Adrenal gland (tissue), 12 donors: ENCODE data around the gene CALCR. TPM values are rescaled to one million over a fixed set of nuclear protein-coding genes. Genes with fewer than 3 reads are reported as not detected.

Experiments used
- DNase-seq, 7 donors: peaks; one replicate each; pipeline ENCODE4 v3.0.0-alpha.2; 2019 to 2020
- H3K27ac ChIP-seq, 5 donors: fragments of 200-600 bp; sonication (generic) in 4 of 5; 1 replicate in 3 of 5; 2 replicates in 2 of 5; pipeline versions ENCODE4 v1.5.1 to v1.8.0; 2016 to 2020; ENCODE audit warnings: mild to moderate bottlenecking in 1 of 5
- H3K27me3 ChIP-seq: fragments of 200-600 bp; 2 replicates; pipeline ENCODE4 v1.8.0; 2021
- H3K36me3 ChIP-seq, 2 donors: fragments of 200-600 bp; replicated peaks in 1 of 2; 1 replicate in 1 of 2; 2 replicates in 1 of 2; pipeline versions ENCODE4 v1.5.1 to v1.8.0; 2018 to 2022
- H3K4me1 ChIP-seq, 2 donors: fragments of 200-600 bp; replicated peaks in 1 of 2; 1 replicate in 1 of 2; 2 replicates in 1 of 2; pipeline versions ENCODE4 v1.5.1 to v1.8.0; 2018 to 2021
- H3K4me3 ChIP-seq, 4 donors: fragments of 200-600 bp; sonication (generic) in 3 of 4; one replicate each; pipeline ENCODE4 v1.5.1; 2016 to 2018
- H3K9me3 ChIP-seq, 3 donors: fragments of 200-600 bp; sonication (generic) in 1 of 3; replicated peaks in 1 of 3; 1 replicate in 2 of 3; 2 replicates in 1 of 3; pipeline versions ENCODE4 v1.5.1 to v1.8.0; 2016 to 2021
- CTCF ChIP-seq, 6 experiments: fragments of 450-650 bp in 4 of 6; fragments of 200-600 bp in 2 of 6; sonication (generic) in 1 of 6; IDR thresholded peaks; 1 replicate in 5 of 6; 2 replicates in 1 of 6; pipeline versions ENCODE4 v1.5.1 to v1.8.0; 2016 to 2021; ENCODE audit warnings: antibody characterized with exemption in 6 of 6, mild to moderate bottlenecking in 2 of 6, moderate library complexity in 1 of 6
- POLR2A ChIP-seq, 2 donors: fragments of 450-650 bp; IDR thresholded peaks; one replicate each; pipeline ENCODE4 v1.6.1; 2017; ENCODE audit warnings: antibody characterized with exemption in 2 of 2, mild to moderate bottlenecking in 2 of 2, moderate library complexity in 1 of 2
- WGBS, 4 donors: extraction: QIAGEN DNeasy Blood & Tissue Kit in 2 of 4; methylation state at CpG; one replicate each; pipeline versions ENCODE4 v1.1.5 to v1.1.7; 2013 to 2017; 5-methylcytosine and 5-hydroxymethylcytosine counted together
- intact Hi-C, 2 donors: fragments of 100-400 bp; cut with DNase I; formaldehyde crosslinking; loops; one replicate each; pipeline versions ENCODE4 v1.14.1 to v1.15.0; 2022 to 2023
- polyA plus RNA-seq, 3 donors: library from polyadenylated mRNA; stranded (reverse); fragments of 200-250 nt in 2 of 3; fragments of 350-450 nt in 1 of 3; fragmentation: Illumina TruSeq in 1 of 3; extraction: RNeasy Lipid Tissue Mini Kit (QIAGEN cat#74804) in 1 of 3; gene quantifications; one replicate each; pipeline ENCODE4 v1.2.3, GENCODE V29; 2013 to 2014
- total RNA-seq, 9 donors: library from RNA; depleted of rRNA in 4 of 9; stranded (reverse); fragments of >200 nt in 4 of 9; fragments of 120-200 nt in 1 of 9; fragmentation: NEBNext Ultra II Directional in 1 of 9; extraction: Animal tissue kit (Norgen Biotek cat#: 25700) in 1 of 9; gene quantifications; one replicate each; pipeline versions ENCODE4 v1.1.0 to v1.2.4, GENCODE V29; 2013 to 2023
- donor health status: healthy with polysubstance abuse.
- donor health status: Bipolar disorder and iron deficiency.
- donor health status: DM: yes; HTN: yes; CAD: no.
- donor health status: DM: no; HTN: no; CAD: no.
- donor health status: DM: no; HTN: no; CAD: no.
- donor health status: DM: yes; HTN: yes; CAD: no.

The CALCR gene
- total and polyA plus RNA-seq, 12 donors, result 0.03 to 0.52 (median 0.14) TPM; not detected in 4

GRCh38 chr7:93620864-93621263, 46.3 kb upstream of the CALCR start:
- TF ChIP-seq POLR2A (IDR thresholded peaks at IDR 0.05) (no peak), CTCF (IDR thresholded peaks at IDR 0.05) (no peak)
- H3K27me3 ChIP-seq, result no peaks in the 10 kb centered on the region
- H3K4me3 ChIP-seq, result no peak overlapping the region
- no peak overlapping the region for H3K27ac ChIP-seq
- intact Hi-C loops, result no loop called here
- H3K4me1 ChIP-seq, result no peaks in the 10 kb centered on the region
- H3K9me3 ChIP-seq, result no peaks in the 10 kb centered on the region
- DNase-seq, result no peak
- H3K36me3 ChIP-seq, result no peaks in the 10 kb centered on the region

GRCh38 chr7:93620057-93620456, 45.5 kb upstream of the CALCR start:
- no peaks in the 10 kb centered on the region for H3K9me3 ChIP-seq
- intact Hi-C loops, result no loop called here
- H3K27me3 ChIP-seq, result no peaks in the 10 kb centered on the region
- DNase-seq, result no peak
- TF ChIP-seq CTCF (IDR thresholded peaks at IDR 0.05) (no peak), POLR2A (IDR thresholded peaks at IDR 0.05) (no peak)
- H3K27ac ChIP-seq, result no peak overlapping the region
- H3K4me3 ChIP-seq, result no peak overlapping the region
- no peaks in the 10 kb centered on the region for H3K36me3 ChIP-seq
- no peaks in the 10 kb centered on the region for H3K4me1 ChIP-seq

- no peak overlapping the region for H3K27ac ChIP-seq
- 55 to 80% (median 70%) methylated on average over 1 of the region's 1 CpG for WGBS, 4 donors
- TF ChIP-seq CTCF (IDR thresholded peaks at IDR 0.05) (no peak), POLR2A (IDR thresholded peaks at IDR 0.05) (no peak)
- no peak overlapping the region for H3K4me3 ChIP-seq
- intact Hi-C loops, result no loop called here
- H3K36me3 ChIP-seq, result no peaks in the 10 kb centered on the region
- no peaks in the 10 kb centered on the region for H3K9me3 ChIP-seq
- H3K27me3 ChIP-seq, result no peaks in the 10 kb centered on the region
- no peaks in the 10 kb centered on the region for H3K4me1 ChIP-seq
- peak in 1 of 7 donors; percentile 1 for DNase-seq
Measured at GRCh38 chr7:93601363-93601762, 26.8 kb upstream of the CALCR start.

- TF ChIP-seq POLR2A (IDR thresholded peaks at IDR 0.05), result no peak
- TF ChIP-seq CTCF (IDR thresholded peaks at IDR 0.05), result no peak
- no peak overlapping the region for H3K27ac ChIP-seq
- H3K4me1 ChIP-seq, result no peaks in the 10 kb centered on the region
- 66 to 93% (median 76%) methylated on average over 1 of the region's 1 CpG for WGBS, 4 donors
- H3K27me3 ChIP-seq, result no peaks in the 10 kb centered on the region
- no peak for DNase-seq
- H3K9me3 ChIP-seq, result no peaks in the 10 kb centered on the region
- no peaks in the 10 kb centered on the region for H3K36me3 ChIP-seq
- no peak overlapping the region for H3K4me3 ChIP-seq
- intact Hi-C loops, result no loop called here
Measured at GRCh38 chr7:93594250-93594649, 19.7 kb upstream of the CALCR start.
